DND-41 (cell line): ENCODE measurements around the gene CARD10.

ENCODE experiments used
- EZH2 ChIP-seq: IDR thresholded peaks from 3 replicates; pipeline ENCODE4 v1.6.1; 2012; ENCODE audit warnings: borderline replicate concordance, low read depth, mild to moderate bottlenecking, moderate library complexity, low read length, inconsistent platforms; ENCODE audit not compliant: severe bottlenecking
- TF ChIP-seq, protein P1 (sequence below): IDR thresholded peaks from 2 replicates; pipeline ENCODE4 v1.5.1; 2012; ENCODE audit warnings: borderline replicate concordance, low read length, moderate library complexity, mild to moderate bottlenecking; ENCODE audit not compliant: poor library complexity, severe bottlenecking; ENCODE audit errors: extremely low read depth

DNA sequence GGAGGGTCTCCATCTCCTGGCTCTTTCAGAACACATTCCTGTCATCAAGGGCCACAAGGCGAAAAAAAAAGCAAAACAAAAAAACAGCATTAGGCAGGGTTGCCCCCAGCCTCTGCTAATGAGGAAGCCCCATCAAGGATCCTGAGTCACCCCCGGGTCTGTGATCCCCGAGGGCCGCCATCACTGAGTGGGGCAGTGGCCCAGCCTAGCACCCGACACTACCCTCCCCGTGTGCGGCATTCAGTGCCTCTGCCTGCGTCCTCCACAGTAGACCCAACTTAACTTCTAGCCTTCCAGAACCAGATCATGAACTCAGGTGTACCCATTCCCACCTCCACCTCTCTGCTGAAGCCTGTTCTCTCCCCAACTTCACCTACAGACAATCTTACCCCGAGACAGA, 34.5 kb upstream of the CARD10 start:
- TF ChIP-seq, protein P1, sequence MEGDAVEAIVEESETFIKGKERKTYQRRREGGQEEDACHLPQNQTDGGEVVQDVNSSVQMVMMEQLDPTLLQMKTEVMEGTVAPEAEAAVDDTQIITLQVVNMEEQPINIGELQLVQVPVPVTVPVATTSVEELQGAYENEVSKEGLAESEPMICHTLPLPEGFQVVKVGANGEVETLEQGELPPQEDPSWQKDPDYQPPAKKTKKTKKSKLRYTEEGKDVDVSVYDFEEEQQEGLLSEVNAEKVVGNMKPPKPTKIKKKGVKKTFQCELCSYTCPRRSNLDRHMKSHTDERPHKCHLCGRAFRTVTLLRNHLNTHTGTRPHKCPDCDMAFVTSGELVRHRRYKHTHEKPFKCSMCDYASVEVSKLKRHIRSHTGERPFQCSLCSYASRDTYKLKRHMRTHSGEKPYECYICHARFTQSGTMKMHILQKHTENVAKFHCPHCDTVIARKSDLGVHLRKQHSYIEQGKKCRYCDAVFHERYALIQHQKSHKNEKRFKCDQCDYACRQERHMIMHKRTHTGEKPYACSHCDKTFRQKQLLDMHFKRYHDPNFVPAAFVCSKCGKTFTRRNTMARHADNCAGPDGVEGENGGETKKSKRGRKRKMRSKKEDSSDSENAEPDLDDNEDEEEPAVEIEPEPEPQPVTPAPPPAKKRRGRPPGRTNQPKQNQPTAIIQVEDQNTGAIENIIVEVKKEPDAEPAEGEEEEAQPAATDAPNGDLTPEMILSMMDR, result no peak
- no peak for TF ChIP-seq EZH2
